Measurements from ENCODE around the gene ATG4C. TPM values are rescaled to one million over a fixed set of nuclear protein-coding genes. Genes with fewer than 3 reads are reported as not detected.

The ATG4C gene
- total RNA-seq, 4 donors from 2014 or later = 0.85 to 32.2 (median 11.7) TPM

DNA sequence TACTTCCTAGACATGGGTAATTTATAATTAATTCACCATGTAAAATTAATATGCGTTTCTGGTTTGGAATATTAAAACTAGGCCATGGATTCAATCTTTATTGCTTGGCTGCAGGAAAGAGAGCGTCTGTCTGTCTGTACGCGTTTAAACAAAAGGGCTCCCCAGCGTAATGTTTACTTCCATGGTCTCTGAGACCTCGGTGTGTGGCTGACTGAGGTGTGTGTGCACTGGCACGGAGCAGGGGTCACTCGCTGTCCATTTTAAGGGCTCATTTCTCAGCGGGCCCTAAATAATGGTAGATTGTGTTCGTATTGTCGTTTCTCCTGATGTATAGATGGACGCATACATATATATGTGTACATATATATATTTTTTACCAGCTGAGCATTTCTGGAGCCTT, 119.6 kb downstream of the ATG4C start:
- H3K4me1 ChIP-seq = no peaks in the 10 kb centered on the region
- no peaks in the 10 kb centered on the region for H3K27me3 ChIP-seq
- H3K36me3 ChIP-seq = no peaks in the 10 kb centered on the region
- DNase-seq = no peak
- no peaks in the 10 kb centered on the region for H3K9me3 ChIP-seq
- H3K27ac ChIP-seq = no peak overlapping the region
- H3K4me3 ChIP-seq = no peak overlapping the region
- TF ChIP-seq, protein P1, sequence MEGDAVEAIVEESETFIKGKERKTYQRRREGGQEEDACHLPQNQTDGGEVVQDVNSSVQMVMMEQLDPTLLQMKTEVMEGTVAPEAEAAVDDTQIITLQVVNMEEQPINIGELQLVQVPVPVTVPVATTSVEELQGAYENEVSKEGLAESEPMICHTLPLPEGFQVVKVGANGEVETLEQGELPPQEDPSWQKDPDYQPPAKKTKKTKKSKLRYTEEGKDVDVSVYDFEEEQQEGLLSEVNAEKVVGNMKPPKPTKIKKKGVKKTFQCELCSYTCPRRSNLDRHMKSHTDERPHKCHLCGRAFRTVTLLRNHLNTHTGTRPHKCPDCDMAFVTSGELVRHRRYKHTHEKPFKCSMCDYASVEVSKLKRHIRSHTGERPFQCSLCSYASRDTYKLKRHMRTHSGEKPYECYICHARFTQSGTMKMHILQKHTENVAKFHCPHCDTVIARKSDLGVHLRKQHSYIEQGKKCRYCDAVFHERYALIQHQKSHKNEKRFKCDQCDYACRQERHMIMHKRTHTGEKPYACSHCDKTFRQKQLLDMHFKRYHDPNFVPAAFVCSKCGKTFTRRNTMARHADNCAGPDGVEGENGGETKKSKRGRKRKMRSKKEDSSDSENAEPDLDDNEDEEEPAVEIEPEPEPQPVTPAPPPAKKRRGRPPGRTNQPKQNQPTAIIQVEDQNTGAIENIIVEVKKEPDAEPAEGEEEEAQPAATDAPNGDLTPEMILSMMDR (IDR thresholded peaks at IDR 0.05) = no peak
- TF ChIP-seq POLR2A (IDR thresholded peaks at IDR 0.05) = no peak

DNA sequence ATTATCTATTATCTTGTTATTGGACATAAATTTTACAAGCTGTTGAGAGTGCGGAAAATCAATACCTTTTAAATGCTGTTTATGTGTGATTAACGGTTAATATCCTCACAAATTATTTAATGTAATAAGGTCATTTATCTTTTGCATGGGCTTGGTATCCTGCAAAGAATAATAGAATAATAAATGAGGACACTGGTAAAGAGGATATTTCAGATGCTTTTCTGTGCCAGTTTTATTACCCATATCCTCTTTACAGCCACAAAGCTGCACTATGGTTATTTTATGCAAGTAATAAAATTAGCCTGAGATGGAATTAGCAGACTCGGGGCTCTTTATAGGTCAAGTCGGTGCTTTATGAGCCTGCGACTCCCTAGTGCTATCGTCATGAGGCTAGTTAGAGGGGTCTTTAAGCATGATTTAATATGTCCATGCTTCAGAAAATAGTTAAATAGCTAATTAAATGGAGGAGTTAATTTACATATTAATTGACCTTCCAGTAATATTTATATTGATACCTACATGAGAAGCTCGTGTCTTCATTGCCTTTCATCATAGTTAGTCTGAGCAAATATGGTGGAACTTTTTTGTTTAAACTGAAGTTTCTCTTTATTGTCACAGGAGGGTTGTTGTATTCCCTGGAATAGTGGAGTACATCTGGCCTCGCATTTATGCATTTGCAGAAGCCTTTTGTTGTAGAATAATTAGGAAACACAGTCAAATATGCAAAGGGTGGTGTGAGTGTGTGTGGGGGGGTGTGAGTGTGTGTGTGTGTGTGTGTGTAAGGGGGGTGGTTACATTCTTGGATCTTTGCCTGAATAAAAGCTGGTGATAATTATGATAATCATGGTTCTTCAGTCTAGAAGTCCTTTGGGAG, 120.3 kb downstream of the ATG4C start:
- no peak overlapping the region for H3K27ac ChIP-seq
- no peaks in the 10 kb centered on the region for H3K36me3 ChIP-seq
- DNase-seq = no peak
- H3K4me3 ChIP-seq = no peak overlapping the region
- no peaks in the 10 kb centered on the region for H3K27me3 ChIP-seq
- H3K4me1 ChIP-seq = no peaks in the 10 kb centered on the region
- TF ChIP-seq, protein P1 (IDR thresholded peaks at IDR 0.05) = no peak
- no peak for TF ChIP-seq POLR2A (IDR thresholded peaks at IDR 0.05)
- H3K9me3 ChIP-seq = no peaks in the 10 kb centered on the region

DNA sequence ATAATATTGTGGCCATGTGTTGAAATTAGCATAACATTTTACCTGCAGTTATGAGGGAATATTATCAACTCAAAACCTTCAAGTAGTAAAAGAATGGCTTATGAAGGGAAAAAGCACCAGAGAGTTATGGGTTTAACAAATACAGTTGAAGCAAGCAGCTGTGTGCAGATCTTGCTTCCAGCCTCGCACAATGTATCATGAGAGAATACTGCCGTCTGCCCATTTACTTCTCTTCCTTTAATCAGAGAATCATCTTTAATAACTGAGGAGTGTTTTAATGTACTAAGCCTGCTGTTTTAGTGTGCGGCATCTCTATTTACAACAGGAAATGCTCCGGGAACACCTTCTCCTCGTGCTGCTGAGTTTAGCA, 120.9 kb downstream of the ATG4C start:
- TF ChIP-seq, protein P1 (IDR thresholded peaks at IDR 0.05) = no peak
- TF ChIP-seq POLR2A (IDR thresholded peaks at IDR 0.05) = no peak
- H3K9me3 ChIP-seq = no peaks in the 10 kb centered on the region
- H3K4me3 ChIP-seq = no peak overlapping the region
- no peak for DNase-seq
- no peaks in the 10 kb centered on the region for H3K27me3 ChIP-seq
- H3K4me1 ChIP-seq = no peaks in the 10 kb centered on the region
- H3K27ac ChIP-seq = no peak overlapping the region
- H3K36me3 ChIP-seq = no peaks in the 10 kb centered on the region

DNA sequence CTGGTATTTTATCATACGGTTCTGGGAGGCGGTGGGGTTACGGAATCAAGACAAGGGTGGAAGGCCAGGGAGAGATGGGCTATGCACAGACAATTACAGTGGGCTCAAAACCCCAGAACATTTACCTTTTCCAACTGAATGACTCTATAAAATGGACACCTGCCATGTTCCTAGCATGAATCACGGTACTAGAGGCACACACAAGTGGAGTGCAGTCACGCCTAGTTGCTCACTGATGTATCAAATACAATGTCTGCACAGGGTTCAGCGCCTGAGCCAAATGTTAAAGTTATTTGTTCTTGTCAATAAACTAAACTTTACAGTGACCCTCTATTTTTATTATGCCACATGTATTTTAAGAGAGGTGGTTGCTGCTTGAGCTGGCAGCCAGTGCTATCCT, 121.4 kb downstream of the ATG4C start:
- Histone ChIP-seq H3K4me1 (no peaks in the 10 kb centered on the region), H3K4me3 (no peak overlapping the region), H3K36me3 (no peaks in the 10 kb centered on the region), H3K9me3 (no peaks in the 10 kb centered on the region), H3K27me3 (no peaks in the 10 kb centered on the region), H3K27ac (no peak overlapping the region)
- TF ChIP-seq, protein P1 (IDR thresholded peaks at IDR 0.05) = no peak
- TF ChIP-seq POLR2A (IDR thresholded peaks at IDR 0.05) = no peak
- no peak for DNase-seq

DNA sequence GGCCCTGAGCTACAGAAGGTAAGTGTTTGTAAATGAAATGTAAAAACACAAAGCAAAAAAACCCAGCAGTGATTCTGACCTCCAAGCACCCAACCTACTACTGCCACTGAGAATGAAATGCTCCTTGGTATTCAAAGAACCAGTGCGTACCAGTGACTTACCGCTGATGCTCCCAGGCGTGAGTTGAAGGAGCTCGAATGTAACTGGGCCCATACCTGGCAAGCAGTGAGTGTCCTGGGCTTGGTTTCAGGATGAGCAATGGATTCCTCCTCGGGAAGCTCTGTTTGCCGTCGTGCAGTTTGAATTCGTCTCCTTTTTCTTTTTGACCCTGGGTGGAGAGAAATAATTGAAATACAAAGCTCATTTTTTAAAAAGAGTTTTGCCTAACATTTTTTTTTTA, 121.9 kb downstream of the ATG4C start:
- Histone ChIP-seq H3K27ac (no peak overlapping the region), H3K4me1 (no peaks in the 10 kb centered on the region), H3K36me3 (no peaks in the 10 kb centered on the region), H3K27me3 (no peaks in the 10 kb centered on the region), H3K4me3 (no peak overlapping the region), H3K9me3 (no peaks in the 10 kb centered on the region)
- no peak for TF ChIP-seq POLR2A (IDR thresholded peaks at IDR 0.05)
- TF ChIP-seq, protein P1 (IDR thresholded peaks at IDR 0.05) = no peak
- no peak for DNase-seq
